DMS153 treated with DMSO at 0.1 percent for 48 hours (cell line): ENCODE results near the gene SUN1.
A peak's percentile ranks its signal among the peaks of the same experiment; 100 is the strongest.
"Not testable (repeated sequence)": the region's sequence is repeated elsewhere in the genome, so short reads cannot be mapped to it uniquely, and the experiment has no call there.

Source experiments
- DNase-seq: peaks from one replicate; lab custom pipeline; 2025; ENCODE audit not compliant: unreplicated experiment; lab: John Stamatoyannopoulos, UW

The SUN1 gene

GRCh38 chr7:803796-804195 is 28.5 kb upstream of the SUN1 start:
- not testable (repeated sequence) for DNase-seq

DNA sequence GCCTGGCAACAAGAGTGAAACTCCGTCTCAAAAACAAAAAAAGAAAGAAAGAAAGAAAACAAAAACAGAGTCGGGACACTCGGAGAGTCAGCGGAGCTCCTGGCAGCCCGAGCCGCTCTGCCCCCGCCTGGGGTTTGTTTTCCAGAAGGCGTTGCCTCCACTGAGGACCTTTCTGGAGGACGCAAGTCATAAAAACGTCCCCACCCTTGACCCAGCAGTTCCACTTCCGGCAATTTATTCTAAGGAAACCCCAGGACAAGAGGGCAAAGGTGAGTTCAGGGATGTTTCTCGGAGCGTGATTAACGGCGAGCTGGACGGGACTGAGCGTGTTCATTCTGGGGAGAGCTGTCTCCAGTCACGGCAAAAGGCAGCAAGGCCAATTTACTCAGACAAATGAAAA is 27.0 kb upstream of the SUN1 start:
- no peak for DNase-seq

DNA sequence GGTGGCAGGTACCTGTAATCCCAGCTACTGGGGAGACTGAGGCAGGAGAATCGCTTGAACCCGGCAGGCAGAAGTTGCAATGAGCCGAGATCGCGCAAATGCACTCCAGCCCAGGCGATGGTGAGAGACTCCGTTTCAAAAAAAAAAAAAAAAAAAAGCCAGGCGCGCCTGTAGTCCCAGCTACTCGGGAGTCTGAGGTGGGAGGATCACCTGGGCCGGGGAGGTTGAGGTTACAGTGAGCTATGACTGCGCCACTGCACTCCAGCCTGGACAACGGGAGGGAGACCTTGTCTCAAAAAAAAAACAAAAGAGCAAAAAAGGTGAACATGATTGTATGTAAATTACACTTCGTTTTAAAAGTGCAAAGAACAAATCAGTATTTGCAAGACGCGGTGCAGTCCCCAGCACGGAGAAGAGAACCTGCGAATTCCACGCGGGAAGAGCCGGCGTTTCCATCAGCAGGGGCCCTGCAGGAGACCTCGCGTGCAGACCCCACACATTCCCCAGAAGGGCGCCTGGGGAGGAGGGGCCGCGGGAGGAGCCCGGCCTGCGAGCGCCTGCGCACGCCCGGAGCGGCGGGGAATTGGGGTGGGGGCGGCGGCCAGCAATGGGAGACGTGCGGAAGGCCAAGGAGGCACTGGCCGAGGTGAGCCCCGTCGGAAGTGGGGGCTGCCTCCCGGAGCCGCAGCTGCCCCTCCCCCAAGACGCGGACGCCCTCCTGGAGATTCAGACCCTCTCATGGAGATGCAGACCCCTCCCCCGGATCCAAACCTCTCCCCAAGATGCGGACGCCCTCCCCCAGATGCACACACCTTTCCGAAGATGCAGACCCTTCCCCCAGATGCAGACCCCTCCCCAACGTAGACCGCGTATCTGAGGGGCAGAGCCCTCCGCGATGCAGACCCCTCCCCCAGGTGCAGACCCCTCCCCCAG is 16.7 kb upstream of the SUN1 start:
- no peak for DNase-seq

DNA sequence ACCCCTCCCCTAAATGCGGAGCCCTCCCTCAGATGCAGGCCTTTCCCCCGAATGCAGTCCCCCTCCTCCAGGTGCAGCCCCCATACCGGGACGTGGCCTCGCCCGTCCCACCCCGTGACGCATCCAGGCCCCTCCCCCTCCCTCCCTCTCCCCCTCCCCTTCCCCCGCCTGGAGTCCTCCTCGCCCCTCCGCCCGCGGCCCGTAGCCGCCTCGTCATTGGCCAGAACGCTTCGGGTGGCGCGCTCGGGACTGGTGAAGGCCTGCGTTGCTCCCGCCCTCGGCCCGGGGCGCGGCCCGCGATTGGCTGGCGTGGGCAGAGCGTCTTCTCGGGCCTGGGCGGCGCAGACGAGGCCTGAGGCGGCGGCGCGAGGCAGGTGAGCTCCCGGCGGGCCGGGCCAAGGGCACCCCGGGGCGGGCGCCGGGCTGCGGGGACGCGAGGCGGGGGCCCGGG is 16.0 kb upstream of the SUN1 start:
- peak; percentile 94 for DNase-seq

DNA sequence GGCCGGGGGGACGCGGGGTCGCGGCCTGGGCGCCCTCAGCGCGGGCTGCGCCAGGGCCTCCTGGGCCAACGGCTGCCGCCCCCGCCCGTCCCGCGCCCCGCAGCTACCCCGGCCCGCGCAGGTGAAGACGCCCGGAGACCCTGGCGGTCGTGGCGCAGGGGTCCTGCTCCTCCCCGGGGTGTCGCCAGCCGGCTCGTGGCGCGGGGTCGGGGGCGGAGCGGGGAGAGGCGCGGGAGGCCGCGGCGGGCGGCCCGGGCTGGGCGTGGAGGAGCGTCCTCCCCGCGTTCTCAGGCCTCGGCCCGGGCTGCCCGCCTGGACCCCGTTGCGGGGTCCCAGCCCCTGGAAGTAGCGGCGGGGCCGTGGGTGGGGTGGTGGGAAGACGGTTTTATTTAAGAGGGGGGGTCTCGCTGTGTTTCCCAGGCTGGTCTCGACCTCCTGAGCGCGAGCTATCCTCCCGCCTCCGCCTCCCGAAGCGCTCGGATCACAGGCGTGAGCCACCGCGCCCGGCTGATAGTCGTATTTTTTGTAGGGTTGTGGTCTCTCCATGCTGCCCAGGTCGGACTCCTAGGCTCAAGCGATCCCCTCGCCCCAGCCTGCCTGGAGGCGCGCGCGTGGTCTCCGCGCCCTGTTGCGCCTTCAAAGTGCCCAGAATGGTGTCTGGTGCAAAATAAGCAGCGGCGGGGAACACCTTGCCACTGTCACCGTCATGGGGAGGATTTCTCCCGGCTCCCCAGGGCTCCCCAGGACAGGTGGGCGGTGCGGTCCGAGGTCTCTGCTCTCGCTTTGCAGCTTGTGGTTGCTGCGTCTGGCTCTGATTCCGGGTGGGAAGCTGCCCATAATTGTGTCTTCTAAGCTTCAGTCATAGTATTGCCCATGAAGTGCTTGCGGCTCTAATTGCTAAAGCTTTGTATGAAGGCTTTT is 15.3 kb upstream of the SUN1 start:
- peak; percentile 41 for DNase-seq

DNA sequence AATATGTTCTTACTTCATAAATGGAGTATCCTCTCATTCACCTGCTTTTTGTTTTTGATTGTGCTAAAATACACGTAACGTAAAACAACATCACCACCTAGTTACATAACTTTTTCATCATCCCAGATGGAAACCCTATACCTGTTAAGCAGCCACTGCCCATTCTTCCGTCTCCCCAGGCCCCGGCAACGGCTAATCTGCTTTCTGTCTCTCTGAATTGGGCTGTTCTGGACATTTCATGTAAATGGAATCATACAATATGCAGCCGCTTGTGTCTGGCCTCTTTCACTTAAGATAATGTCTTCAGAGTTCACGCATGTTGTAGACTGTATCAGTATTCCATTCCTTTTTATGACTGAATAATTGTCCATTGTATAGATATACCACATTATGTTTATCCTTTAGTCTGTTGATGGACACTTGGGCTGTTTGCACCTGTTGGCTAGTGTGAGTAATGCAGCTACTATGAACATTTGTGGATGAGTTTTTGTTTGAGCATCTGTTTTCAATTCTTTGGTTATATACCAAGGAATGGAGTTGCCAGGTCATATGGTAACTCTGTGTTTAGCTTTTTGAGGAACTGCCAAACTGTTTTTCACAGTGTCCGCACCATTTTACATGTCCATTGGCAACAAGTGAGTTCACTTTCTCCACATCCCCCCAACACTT is 14.1 kb upstream of the SUN1 start:
- DNase-seq: no peak

DNA sequence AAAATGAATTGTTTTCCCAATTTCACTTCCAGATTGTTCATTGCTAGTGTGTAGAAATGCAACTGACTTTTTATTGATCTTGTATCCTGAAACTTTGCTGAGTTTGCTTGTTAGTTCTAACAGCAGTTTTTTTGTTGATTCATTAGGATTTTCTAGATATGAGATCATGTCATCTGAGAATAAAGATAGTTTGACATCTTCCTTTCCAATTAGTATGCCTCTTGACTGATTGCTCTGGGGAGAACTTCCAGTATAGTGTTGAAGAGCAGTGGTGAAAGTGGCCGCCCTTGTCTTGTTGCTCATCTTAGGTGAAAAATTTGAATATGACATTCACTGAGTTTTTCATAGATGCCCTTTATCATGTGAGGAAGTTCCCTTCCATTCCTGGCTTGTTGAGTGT is 11.9 kb upstream of the SUN1 start:
- DNase-seq: no peak

DNA sequence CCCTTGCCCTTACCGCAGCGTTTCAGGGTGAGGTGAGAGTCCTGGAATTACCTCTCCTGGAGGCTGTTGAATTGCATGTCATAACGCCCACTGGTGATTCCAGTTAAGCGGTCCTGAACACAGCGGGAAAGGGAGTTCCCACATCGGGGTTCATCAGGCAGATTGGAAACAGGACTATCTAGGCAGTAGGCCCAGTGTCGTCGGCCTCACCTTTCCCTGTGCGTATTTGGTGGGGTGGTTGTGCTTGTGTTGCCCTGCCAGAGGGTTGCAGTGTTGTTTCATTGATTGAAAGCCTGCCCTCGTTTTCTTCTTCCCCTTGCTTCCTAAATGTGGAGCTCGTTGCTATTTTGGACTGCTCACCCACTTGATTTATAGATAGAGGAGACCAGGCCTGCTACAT is 10.6 kb upstream of the SUN1 start:
- DNase-seq: no peak

DNA sequence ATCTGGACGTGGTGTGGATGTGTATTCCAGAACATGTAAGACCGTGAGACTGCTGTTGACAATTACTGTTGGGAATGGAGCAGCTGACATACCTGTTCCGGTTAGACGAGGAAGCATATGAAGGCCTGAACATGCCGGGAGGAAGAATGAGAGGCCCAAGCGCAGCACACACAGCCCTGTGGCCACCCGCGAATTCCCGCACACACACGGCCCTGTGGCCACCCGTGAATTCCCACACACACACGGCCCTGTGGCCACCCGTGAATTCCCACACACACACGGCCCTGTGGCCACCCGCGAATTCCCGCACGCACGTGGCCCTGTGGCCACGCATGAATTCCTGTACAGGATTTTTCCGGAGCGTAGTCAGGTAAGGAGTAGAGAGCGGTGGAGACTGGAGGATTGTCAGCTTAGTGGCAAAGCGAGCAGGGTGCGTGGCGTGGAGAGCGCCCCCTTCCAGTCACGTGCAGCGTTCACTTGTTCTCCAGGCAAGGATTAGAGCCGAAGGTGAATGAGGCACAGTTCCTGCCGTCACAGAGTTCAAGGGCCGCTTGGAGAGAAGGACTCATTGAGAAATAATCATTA is 9.5 kb upstream of the SUN1 start:
- no peak for DNase-seq

DNA sequence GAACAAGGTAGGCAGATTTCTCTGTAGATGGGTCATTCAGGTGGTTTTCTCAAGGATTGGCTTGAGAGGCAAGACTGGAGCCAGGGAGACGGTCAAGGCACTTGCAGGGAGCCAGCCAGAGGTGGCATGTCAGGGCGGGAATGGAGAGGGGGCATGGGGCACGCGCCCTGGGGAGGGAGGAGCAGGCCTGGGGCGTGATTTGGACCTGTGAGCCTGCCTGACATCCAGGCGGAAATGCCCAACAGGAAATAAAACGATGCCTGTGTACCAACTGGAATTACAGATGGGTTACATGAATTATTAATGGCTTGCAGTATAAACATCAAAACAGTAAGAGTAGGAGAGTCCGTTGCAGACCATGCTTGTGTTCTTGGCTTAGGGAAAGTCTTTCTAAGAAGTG is 8.6 kb upstream of the SUN1 start:
- DNase-seq: peak; percentile 93

DNA sequence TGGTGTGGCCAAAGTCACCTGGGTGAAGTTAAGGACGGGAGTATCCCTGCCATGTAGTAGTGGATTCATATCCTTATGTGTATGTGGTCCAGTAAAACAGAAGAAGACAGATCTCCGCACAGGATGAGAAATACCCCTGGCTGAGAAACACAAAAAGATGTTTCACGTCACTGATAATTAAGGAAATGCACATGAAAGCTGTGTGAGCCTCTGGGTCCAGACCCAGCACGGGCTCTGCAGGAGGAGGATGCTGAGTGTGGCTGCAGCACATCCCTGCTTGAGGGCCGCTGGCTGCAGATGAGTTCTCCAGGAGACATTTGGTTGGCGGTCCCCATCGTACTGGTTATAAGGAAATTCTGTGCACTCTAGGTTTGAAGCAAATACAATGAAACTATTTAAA is 8.2 kb upstream of the SUN1 start:
- no peak for DNase-seq

GRCh38 chr7:824664-825063 is 7.6 kb upstream of the SUN1 start:
- DNase-seq: no peak

DNA sequence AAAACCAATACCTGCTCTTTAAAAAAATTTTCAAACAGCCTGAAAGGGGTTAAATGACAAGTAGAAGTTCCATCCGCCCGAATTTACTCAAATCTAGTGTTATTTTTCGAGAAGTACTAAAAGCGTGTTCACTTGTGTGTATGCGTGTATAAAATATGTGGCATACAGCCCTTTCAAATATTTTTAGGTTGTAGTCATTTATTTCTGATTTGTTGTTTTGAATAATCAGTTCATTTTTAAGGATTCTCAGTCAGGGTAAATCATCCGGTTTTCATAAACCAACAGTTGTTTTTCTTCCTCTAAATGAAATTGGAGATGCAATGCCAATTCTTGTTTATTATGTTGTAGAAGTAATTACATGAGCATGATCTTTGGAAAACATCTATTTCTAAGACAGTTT is 6.9 kb upstream of the SUN1 start:
- no peak for DNase-seq

DNA sequence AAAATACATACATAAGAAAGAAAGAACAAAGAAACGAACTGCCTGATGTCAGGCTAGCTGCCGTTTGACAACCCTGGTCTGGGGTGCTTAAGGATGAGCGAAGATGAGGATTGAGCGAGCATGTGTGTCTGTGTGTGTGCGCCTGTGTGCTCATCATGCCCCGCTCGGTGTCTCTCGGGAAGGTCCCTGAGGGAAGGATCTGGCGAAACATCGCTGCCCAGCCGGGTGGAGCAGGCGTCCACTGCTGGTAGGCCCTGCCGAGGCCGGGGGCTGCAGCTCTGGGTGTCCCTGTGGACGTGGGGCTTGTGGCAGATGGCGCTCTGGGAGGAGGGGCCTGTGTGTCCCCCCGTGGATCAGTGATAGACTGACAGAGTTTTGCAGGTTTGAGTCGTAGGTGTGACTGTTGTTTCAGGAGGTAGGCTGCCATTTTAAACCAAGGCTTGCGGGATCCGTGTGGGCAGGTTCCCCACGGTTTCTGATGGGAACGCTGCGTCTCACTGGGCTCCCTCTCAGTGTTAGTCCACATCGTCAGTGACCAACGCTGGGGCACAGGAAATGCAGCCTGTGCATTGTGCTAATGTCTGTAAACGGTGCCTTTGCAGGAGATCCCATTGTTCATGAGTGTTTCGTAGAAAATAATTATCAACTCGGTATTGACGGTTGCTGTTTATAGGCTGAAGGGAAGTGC is 5.9 kb upstream of the SUN1 start:
- DNase-seq: peak; percentile 71

- DNase-seq: no peak
Measured at GRCh38 chr7:828793-829561, 3.3 kb upstream of the SUN1 start.

- DNase-seq: no peak
Measured at GRCh38 chr7:830069-830468, 2.2 kb upstream of the SUN1 start.

DNA sequence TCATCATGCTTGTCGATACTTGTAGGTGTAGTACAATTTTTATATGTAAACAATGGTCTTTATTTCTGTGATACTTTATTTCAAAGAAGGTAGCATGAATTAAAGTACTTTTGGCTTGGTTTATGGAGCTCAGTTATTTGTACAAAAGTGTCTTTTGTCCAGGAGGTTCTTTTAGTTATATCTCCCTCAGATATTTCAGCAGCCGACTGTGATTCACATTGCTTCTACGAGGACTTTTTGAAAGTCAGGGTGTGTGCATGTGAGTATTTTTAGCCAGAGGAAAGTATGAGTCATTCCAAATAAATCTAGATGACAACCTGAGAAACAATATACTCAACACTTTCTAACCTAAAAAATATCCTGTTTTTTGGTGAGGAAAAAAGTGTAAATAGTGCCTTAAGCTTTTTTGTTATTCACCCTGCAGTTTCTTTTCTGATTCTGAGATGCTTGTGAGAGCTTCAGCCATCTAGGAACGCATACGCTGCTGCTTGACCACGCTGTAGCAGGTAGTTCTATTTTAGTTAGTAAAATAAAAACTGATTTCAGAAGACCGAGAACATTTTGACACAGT is 595 bp upstream of the SUN1 start:
- no peak for DNase-seq

- no peak for DNase-seq
Measured at GRCh38 chr7:832968-833424, 720 bp downstream of the SUN1 start.

DNA sequence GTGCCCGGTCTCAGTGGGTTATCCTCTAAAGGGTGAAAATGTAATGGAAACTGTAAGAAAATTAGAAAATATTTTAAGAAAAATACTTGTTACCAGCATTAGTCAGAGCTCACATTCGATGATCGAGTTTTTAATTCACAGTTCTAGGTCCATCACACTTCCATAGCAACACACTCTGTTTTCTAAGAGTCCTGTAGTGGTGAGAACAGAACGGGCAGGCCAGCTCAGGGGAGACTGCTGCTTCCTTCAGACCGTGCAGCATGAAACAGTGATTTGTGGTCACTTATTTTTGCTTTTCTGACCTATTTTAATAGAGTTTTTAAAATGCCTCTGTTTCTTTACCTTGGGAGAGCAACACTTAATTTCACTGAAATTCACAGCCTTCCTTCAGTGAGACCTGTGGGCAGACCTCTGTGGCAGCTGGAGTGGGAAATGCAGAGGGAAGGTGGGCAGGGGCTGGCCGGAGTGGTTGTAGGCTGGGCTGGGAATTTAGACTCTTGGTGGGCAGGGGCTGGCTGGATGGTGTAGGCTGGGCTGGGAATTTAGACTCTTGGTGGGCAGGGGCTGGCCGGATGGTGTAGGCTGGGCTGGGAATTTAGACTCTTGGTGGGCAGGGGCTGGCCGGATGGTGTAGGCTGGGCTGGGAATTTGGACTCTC is 1.5 kb downstream of the SUN1 start:
- DNase-seq: no peak
